Measurements from ENCODE around the gene ZNF579. TPM values are rescaled to one million over a fixed set of nuclear protein-coding genes. Genes with fewer than 3 reads are reported as not detected.

ZNF579 gene
- total and polyA plus RNA-seq, 2 of the 8 experiments (the other 6 are each of a cell fraction or from before 2014, with no cell fraction given): 10.0 to 18.9 TPM

DNA sequence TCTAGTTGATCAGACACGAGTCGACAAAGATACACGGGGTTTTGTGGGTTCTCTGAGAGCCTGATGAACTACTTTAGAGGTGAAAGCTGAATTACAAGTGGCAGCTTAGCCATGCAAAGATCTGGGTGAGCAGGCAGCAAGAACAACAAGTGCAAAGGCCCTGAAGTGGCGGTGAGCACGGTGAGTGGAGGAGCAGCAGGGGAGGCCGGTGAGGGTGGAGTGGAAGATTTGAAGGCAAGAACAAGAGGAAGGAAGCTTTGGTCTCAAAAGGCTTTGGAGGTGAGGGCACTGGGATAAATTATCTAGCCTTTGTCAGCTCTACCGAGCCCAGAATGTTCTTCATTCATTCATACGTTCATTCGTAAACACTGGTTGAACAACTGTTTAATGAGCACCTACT, 26.2 kb upstream of the ZNF579 start (continued):
- TF ChIP-seq YY1 (IDR thresholded peaks at IDR 0.05; ENCODE audit: low read depth, low read length): no peak
- TF ChIP-seq NRF1 (IDR thresholded peaks at IDR 0.05; ENCODE audit: low read depth, low read length): no peak
- TF ChIP-seq, protein P1, sequence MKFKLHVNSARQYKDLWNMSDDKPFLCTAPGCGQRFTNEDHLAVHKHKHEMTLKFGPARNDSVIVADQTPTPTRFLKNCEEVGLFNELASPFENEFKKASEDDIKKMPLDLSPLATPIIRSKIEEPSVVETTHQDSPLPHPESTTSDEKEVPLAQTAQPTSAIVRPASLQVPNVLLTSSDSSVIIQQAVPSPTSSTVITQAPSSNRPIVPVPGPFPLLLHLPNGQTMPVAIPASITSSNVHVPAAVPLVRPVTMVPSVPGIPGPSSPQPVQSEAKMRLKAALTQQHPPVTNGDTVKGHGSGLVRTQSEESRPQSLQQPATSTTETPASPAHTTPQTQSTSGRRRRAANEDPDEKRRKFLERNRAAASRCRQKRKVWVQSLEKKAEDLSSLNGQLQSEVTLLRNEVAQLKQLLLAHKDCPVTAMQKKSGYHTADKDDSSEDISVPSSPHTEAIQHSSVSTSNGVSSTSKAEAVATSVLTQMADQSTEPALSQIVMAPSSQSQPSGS (IDR thresholded peaks at IDR 0.05; ENCODE audit: low read length): no peak
- no peak for TF ChIP-seq NANOG (IDR thresholded peaks at IDR 0.05; ENCODE audit: insufficient read depth, low read depth, low read length, poor library complexity, severe bottlenecking)
- no peak for TF ChIP-seq RAD21 (IDR thresholded peaks at IDR 0.05 in 1 of 2, conservative IDR thresholded peaks at IDR 0.05 in 1 of 2; ENCODE audit: low read depth in 2 of 2, low read length in 2 of 2)
- TF ChIP-seq SIX5 (IDR thresholded peaks at IDR 0.05; ENCODE audit: low read depth, low read length): no peak
- TF ChIP-seq ASH2L (IDR thresholded peaks at IDR 0.05; ENCODE audit: low read length): no peak

All from H1 (cell line).